Stimulated activated CD8-positive, alpha-beta memory T cell treated with anti-CD3 and anti-CD28 coated beads, Interleukin-4, amount 100 ng/mL, for 4 hours (primary cell): ENCODE results near the gene TLE6.
"Not testable (repeated sequence)": the region's sequence is repeated elsewhere in the genome, so short reads cannot be mapped to it uniquely, and the experiment has no call there.

ENCODE experiments used
- DNase-seq, 2 donors: peaks; one replicate each; pipeline ENCODE4 v3.0.0-alpha.2; 2020; ENCODE audit warnings: low read depth in 2 of 2, low spot score in 1 of 2

The TLE6 gene

GRCh38 chr19:3027292-3027691 lies 49.9 kb downstream of the TLE6 start:
- no peak for DNase-seq

DNA sequence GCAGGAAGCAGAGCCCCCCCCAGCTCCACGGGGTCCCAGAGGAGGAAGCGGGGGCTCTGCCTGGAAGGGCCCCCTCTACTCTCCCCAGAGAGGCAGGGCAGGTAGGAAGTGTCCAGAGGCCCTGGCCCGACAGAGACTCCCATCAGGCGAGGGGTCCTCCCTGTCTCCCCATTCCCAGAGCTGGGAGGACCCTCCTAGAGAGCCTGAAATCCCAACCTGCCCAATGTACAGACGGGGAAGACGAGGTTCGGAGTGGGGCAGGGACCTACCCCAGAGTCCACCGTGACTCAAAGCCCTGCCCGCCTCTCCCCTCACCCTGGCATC lies 50.6 kb downstream of the TLE6 start:
- DNase-seq = no peak

DNA sequence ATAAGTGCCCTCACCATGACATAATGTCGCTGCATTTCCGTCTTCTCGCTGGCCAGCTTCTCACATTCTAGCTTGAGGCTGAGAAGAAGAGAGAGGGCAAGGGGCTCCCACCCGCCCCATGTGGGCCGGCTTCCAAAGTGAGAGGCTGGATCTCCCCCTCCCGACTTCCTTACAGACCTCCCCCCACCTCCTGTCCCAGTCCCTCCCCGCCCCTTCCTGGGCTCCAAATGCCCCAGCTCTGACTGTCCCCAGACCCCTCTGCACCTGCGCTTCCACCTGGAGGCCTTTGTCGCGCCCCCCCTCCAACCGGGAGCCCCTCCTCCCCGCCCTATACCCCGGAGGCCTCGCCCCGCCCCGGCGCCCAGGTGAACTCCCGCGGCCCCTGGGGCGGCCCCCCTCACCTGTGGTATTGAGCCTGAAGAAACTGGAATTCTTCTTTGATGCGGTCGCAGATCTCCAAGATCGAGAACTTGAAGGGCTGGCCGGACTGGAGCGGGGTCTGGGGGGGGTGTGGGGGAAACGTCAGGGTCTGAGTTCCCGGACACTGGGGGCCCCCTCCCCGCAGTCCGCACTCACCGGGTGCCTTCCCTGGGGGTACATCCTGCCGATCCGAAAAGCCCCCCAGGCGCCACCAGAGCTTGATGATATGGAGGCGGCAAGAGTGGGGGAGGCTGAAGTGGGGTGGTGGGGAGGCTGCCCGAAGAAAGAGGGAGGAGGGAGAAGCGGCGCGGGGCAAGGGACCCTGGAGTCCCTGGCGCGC lies 51.1 kb downstream of the TLE6 start:
- DNase-seq = no peak

GRCh38 chr19:3029065-3029923 lies 51.9 kb downstream of the TLE6 start, which contains the start of gene TLE2:
Gene TLE2 (minus strand): TSS chr19:3029280. CDS start chr19:3028904, 376 bp downstream.
- no peak for DNase-seq

- DNase-seq = no peak
These were observed 54.2 kb downstream of the TLE6 start for GRCh38 chr19:3031607-3031867.

DNA sequence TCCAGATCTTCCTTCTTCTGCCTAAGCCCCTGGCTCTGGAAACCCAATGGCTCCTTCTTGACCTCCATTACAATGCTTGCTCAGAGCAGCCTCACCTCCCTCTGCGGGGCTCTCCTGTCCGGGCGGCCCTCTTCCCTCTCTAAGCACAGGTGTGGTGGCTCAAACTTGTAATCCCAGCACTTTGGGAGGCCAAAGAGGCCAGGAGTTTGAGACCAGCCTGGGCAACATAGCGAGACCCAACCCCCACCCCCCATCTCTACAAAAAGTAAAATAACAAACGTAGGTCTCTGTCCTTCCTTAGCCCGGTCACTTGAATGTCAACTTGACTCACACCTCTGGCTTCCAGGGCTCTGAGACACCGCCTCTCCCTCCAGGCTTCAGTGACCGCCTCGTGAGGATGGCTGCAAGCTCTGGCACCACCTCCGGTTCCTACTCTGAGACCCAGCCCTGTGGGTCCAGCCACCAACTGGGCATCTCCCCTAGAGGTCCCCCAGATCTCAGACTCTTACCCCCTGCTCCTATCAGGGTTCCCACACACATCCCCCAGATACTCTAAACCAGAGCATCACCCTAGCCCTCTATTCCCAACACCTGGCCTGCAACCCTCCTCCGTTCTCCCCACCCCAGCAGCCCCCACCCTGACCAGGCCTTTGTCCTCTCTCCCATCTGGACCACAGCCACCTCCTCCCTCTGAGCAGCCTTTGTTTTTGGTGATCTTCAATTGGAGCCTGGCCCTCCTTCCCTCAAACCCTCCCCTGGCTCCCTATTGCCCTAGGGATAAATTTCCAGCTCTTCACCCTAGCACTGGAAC lies 56.4 kb downstream of the TLE6 start:
- no peak for DNase-seq

- DNase-seq = no peak
These were observed 57.0 kb downstream of the TLE6 start for GRCh38 chr19:3034406-3034655.

DNA sequence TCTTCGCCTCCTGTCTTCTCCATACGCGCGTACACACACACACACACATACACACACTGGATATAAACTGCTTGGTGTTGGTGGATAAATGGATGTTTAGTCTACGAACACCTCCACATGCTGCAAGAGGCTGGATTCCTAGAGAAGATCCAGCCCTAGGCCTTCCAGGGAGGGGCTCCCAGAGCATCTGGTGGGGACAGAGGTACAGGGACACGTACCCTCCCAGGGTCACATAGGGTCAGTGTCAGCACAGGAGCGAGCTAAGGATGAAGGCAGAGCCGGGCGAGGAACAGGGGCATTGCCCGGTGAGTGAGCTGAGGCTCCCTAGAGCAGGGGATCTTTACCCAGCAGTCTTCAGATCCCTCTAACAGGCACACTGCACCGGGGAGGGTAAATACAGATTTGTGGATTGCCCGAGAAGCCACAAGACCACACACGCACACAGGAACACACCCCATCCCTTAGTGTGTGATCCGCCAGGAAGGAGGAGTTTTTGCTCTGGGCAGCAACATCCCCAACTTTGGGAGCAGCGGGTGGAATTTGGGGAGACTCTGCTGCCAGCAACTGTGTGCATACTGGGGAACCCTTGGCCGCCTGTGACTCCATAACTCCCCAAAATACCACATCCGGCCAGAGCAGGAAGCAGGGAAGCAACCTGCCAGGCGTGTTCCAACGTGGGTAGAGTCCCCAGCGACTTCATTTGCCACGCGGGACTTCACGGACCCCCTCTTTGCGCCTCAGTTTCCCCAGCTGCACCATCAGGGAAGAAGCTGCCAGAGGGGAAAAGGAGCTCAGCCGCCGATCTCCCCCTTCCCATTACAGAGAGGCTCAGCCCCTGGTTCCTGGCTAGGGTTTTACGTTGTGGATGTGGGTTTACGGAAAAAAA lies 57.5 kb downstream of the TLE6 start:
- DNase-seq = no peak

- peak; percentile 87 to 91 for DNase-seq
These were observed 58.3 kb downstream of the TLE6 start for GRCh38 chr19:3035542-3036118.

DNA sequence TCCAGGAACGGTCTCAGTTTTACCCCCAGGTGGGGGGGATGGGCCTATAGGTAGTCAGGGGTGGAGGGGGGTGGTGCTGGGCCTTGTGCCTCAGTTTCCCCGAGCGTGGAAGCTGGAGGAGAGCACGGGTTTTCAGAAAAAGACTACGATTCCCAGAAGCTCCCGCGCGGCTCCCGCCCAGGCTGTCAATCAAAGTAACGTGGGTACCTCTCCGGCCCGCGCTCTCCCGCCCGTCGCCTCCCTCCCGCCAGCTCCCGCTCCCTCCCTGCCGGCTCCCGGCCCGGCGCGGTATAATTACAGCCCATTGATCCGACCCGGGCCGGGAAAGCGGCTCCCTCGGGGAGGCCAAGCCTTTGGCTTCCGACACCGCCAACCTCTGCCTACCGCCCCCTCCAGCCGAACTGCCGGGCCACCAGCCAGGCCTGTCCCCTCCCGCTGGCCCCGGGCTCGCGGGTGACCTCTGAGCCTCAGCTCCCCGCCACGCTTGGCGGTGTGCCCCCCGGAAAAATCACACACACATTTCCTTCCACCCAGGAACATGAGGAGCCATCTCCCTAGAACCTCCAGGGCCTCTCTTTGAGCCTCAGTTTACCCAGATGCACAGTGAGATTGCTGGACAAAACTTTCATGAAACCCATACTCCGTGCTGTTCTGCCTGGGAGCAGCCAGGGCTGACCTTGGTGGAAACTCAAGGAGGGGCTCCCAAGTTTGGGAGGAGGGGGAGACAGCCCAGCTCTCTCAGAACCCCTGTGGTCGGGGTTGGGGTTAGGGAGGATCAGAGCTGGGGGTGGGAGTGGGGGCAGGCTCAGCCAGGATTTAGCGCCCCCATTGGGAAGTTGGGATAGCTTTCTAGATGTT lies 59.0 kb downstream of the TLE6 start:
- DNase-seq = peak; percentile 47 to 61

GRCh38 chr19:3036977-3037544 lies 59.7 kb downstream of the TLE6 start:
- not testable (repeated sequence) for DNase-seq

DNA sequence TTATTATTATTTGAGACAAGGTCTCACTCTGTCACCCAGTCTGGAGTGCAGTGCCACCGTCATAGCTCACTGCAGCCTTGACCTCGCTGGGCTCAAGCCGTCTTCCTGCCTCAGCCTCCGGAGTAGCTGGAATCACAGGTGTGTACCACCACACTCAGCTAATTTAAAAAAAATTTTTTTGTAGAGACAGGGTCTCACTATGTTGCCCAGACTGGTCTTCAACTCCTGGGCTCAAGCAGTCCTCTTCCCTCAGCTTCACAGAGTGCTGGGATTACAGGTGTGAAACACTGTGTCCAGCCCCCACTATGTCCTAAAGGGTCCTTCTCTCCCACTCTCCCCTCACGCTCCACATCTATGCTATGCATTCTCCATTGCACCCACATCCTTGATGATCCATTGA lies 60.9 kb downstream of the TLE6 start:
- DNase-seq = no peak

DNA sequence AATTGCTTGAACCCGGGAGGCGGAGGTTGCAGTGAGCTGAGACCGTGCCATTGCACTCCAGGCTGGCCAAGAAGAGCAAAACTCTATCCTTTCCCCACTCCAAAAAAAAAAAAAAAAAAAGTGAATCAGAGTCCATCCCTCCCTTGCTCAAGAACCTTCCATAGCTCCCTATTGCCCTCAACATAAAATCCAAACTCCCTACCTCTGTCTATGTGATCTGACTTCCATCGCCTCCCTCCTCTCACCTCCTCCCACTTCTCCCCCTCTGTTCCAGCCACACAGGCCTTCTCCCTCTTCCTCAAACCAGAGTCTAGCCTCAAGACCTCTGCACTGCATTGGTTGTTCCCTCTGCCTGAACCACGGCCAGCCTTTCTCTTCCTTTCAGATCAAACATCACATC lies 61.8 kb downstream of the TLE6 start:
- DNase-seq = no peak

- no peak for DNase-seq
These were observed 62.3 kb downstream of the TLE6 start for GRCh38 chr19:3039641-3040077.

DNA sequence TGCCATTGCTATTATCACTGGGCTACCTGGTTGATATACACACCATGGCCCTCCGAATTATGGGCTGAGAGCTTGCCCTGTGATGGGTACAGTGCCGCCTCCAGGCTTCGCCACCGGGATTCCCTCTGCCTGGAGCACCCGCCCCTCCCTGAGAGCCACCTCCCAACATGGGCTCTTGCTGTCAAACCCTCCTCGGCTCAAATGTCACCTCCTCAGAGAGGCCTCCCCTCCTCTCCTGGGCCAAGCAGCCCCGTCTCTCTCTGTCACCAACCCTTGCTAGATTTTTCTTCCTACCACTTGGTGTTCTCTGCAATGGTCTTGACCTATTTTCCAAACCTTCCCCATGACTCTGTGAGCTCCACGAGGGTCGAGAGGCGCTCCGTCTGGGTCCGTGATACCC lies 64.0 kb downstream of the TLE6 start:
- no peak for DNase-seq

DNA sequence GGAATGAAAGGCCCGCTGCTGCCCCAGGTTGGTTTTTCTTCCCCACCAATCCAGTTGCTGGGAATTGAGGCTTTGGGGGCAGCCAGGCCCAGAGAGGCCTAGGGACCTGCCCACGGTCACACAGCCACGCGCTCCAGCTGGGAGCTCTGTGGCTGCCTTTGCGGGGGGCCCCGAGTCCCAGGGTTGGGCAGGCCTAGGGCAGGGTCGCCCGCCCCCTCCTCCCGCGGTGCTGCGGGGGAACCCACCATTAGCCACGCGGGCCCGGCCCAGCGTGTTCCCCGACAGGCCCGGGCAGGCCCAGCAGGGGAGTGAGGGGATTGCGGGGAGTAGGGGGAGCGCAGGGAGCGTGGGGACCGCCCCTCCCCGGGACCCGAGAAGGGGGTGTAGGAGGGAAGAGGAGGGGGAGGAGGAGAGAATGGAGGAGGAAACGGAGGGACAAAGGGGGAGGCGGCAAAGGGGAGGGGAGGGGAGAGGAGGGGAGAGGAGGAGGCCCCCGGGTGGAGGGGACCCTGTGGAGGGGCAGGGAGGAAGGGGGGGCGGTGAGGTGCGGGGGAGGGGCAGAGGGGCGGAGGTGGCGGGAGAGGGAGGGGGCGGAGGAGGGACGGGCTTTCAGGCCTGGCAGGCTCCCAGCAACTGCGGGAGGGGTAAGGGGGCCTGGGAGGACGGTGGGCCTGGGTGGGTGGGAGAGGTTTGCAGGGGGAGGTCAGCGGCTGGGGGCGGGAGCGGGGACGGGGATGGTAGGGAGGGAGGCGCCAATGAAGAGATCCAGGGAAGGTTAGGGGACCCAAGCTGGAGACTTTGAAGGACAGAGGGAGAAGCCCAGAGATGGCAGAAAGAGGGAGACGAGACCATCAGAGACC lies 64.6 kb downstream of the TLE6 start:
- DNase-seq = no peak

DNA sequence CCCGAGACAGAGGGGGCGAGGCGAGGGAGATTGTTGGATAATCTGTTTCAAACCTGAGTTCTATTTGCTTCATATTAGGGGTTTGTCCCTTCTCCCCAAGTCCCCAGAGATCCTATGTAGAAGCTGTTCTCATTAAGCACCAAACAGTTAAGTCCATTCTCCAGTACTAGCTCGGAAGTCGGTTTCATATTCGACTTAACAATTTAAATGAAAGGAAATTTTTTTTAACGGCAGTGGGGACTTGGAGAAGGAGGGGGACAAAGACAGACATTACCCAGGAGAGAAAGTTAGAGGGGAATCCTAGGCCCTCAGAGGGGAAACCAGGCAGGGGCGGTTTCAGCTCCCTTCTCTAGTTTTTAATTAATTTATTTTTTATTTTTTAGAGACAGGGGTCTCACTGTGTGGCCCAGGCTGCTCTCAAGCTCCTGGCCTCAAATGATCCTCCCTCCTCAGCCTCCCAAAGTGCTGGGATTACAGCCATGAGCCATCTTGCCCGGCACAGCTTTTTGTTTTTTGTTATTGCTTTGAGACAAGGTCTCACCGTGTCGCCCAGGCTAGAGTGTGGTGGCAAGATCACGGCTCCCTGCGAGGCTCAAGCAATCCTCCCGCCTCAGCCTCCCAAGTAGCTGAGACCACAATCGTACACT lies 65.4 kb downstream of the TLE6 start:
- DNase-seq = no peak
